Spleen (tissue), 11 donors: ENCODE measurements around the gene MYL4. TPM values are rescaled to one million over a fixed set of nuclear protein-coding genes. Genes with fewer than 3 reads are reported as not detected.
"Not testable (repeated sequence)": the region's sequence is repeated elsewhere in the genome, so short reads cannot be mapped to it uniquely, and the experiment has no call there.

Source experiments
- DNase-seq: peaks from one replicate; pipeline ENCODE4 v3.0.0-alpha.2; 2020
- H3K27ac ChIP-seq, 8 donors: fragments of 200-600 bp; sonication (generic) in 7 of 8; 1 replicate in 4 of 8; 2 replicates in 4 of 8; pipeline versions ENCODE4 v1.5.0 to v1.8.0; 2016 to 2021; ENCODE audit warnings: inconsistent platforms in 4 of 8, mild to moderate bottlenecking in 4 of 8, moderate library complexity in 1 of 8
- H3K27me3 ChIP-seq, 7 donors: fragments of 200-600 bp; sonication (generic) in 6 of 7; replicated peaks in 1 of 7; 1 replicate in 4 of 7; 2 replicates in 3 of 7; pipeline versions ENCODE4 v1.5.0 to v1.8.0; 2016 to 2021; ENCODE audit warnings: inconsistent platforms in 3 of 7, mild to moderate bottlenecking in 1 of 7
- H3K36me3 ChIP-seq, 6 donors: fragments of 200-600 bp; sonication (generic) in 5 of 6; 1 replicate in 4 of 6; 2 replicates in 2 of 6; pipeline versions ENCODE4 v1.5.0 to v1.8.0; 2016 to 2021; ENCODE audit warnings: inconsistent platforms in 2 of 6
- H3K4me1 ChIP-seq, 6 donors: fragments of 200-600 bp; sonication (generic) in 5 of 6; 1 replicate in 3 of 6; 2 replicates in 3 of 6; pipeline versions ENCODE4 v1.5.0 to v1.8.0; 2016 to 2021; ENCODE audit warnings: inconsistent platforms in 3 of 6
- H3K4me3 ChIP-seq, 8 donors: fragments of 200-600 bp; sonication (generic) in 7 of 8; 1 replicate in 4 of 8; 2 replicates in 4 of 8; pipeline versions ENCODE4 v1.5.0 to v1.8.0; 2016 to 2021; ENCODE audit warnings: inconsistent platforms in 4 of 8, mild to moderate bottlenecking in 4 of 8, moderate library complexity in 2 of 8
- H3K9me3 ChIP-seq, 8 donors: fragments of 200-600 bp; sonication (generic) in 7 of 8; 1 replicate in 4 of 8; 2 replicates in 4 of 8; pipeline versions ENCODE4 v1.5.0 to v1.8.0; 2016 to 2021; ENCODE audit warnings: inconsistent platforms in 4 of 8
- CTCF ChIP-seq, 11 experiments: fragments of 200-600 bp in 7 of 11; fragments of 450-650 bp in 4 of 11; sonication (generic) in 4 of 11; IDR thresholded peaks in 8 of 11; conservative IDR thresholded peaks in 3 of 11; 1 replicate in 7 of 11; 2 replicates in 4 of 11; pipeline versions ENCODE4 v1.4.0 to v1.8.0; 2016 to 2021; ENCODE audit warnings: antibody characterized with exemption in 11 of 11, inconsistent platforms in 4 of 11, mild to moderate bottlenecking in 1 of 11
- POLR2A ChIP-seq, 3 donors: fragments of 450-650 bp; IDR thresholded peaks; one replicate each; pipeline ENCODE4 v1.5.1; 2017; ENCODE audit warnings: antibody characterized with exemption in 3 of 3, mild to moderate bottlenecking in 1 of 3
- POLR2AphosphoS5 ChIP-seq, 3 donors: sonication (generic); formaldehyde crosslinking; IDR thresholded peaks; one replicate each; pipeline ENCODE4 v1.5.1; 2017; ENCODE audit warnings: antibody characterized with exemption in 3 of 3
- WGBS, 5 donors: extraction: QIAGEN DNeasy Blood & Tissue Kit in 3 of 5; methylation state at CpG; one replicate each; pipeline versions ENCODE4 v1.1.5 to v1.1.7; 2013 to 2018; 5-methylcytosine and 5-hydroxymethylcytosine counted together
- intact Hi-C: fragments of 100-400 bp; cut with DNase I; formaldehyde crosslinking; loops from one replicate; pipeline ENCODE4 v1.15.0; 2023; ENCODE audit warnings: low total_unique reads
- polyA plus RNA-seq, 3 donors: library from polyadenylated mRNA; stranded (reverse); fragments of 200-250 nt; gene quantifications; one replicate each; pipeline ENCODE4 v1.2.1, GENCODE V29; 2013
- total RNA-seq, 7 donors: library from RNA; depleted of rRNA in 3 of 7; stranded (reverse); fragments of >200 nt in 3 of 7; fragmentation: NEBNext Ultra II Directional in 4 of 7; extraction: Animal tissue kit (Norgen Biotek cat#: 25700) in 4 of 7; gene quantifications; one replicate each; pipeline versions ENCODE4 v1.1.0 to v1.2.1, GENCODE V29; 2016 to 2021
- donor health status: healthy with polysubstance abuse.
- donor health status: DM: no; HTN: no; CAD: no; lungs with moderate emphysema.
- donor health status: DM: no; HTN: no; CAD: no.
- donor health status: Bipolar disorder and iron deficiency.
- donor health status: healthy.
- donor health status: DM: no; HTN: no; CAD: no.
- donor health status: DM: yes; HTN: yes; CAD: no.

MYL4 gene
- total and polyA plus RNA-seq, 10 donors, result 0.39 to 8.3 (median 2.6) TPM

GRCh38 chr17:47176389-47176826 lies 32.7 kb upstream of the MYL4 start:
- Histone ChIP-seq H3K27ac (no peak overlapping the region), H3K36me3 (peaks cover 5 to 80% (median 36%) of the 10 kb centered on the region in 6 donors), H3K4me3 (no peak overlapping the region), H3K27me3 (no peaks in the 10 kb centered on the region), H3K9me3 (no peaks in the 10 kb centered on the region), H3K4me1 (peaks cover 0 to 85% (median 45%) of the 10 kb centered on the region in 6 donors)
- DNase-seq, result no peak
- 86 to 96% (median 87%) methylated on average over 2 of the region's 2 CpGs for WGBS, 5 donors
- intact Hi-C loops, result no loop called here
- TF ChIP-seq POLR2A (IDR thresholded peaks at IDR 0.05), result no peak

- Histone ChIP-seq H3K27ac (no peak overlapping the region), H3K36me3 (peaks cover 5 to 83% (median 36%) of the 10 kb centered on the region in 6 donors), H3K27me3 (no peaks in the 10 kb centered on the region), H3K9me3 (no peaks in the 10 kb centered on the region), H3K4me3 (no peak overlapping the region), H3K4me1 (peaks cover 0 to 87% (median 46%) of the 10 kb centered on the region in 6 donors)
- DNase-seq, result no peak
- intact Hi-C loops, result no loop called here
- TF ChIP-seq POLR2A (IDR thresholded peaks at IDR 0.05) (no peak), POLR2AphosphoS5 (IDR thresholded peaks at IDR 0.05) (no peak), CTCF (IDR thresholded peaks at IDR 0.05 in 8 of 11, conservative IDR thresholded peaks at IDR 0.05 in 3 of 11) (no peak)
- 96% methylated on average over 7 of the region's 7 CpGs for WGBS, 5 donors
These were observed 31.9 kb upstream of the MYL4 start for GRCh38 chr17:47177261-47177660.

GRCh38 chr17:47179141-47179540 lies 30.0 kb upstream of the MYL4 start:
- WGBS, 5 donors, result 80 to 97% (median 94%) methylated on average over 3 of the region's 3 CpGs
- no peak for DNase-seq
- Histone ChIP-seq H3K27ac (no peak overlapping the region), H3K4me1 (peaks cover 6 to 88% (median 53%) of the 10 kb centered on the region in 6 donors), H3K9me3 (no peaks in the 10 kb centered on the region), H3K4me3 (no peak overlapping the region), H3K36me3 (peaks cover 5 to 74% (median 32%) of the 10 kb centered on the region in 6 donors), H3K27me3 (no peaks in the 10 kb centered on the region)
- intact Hi-C loops, result no loop called here
- no peak for TF ChIP-seq CTCF (IDR thresholded peaks at IDR 0.05 in 8 of 11, conservative IDR thresholded peaks at IDR 0.05 in 3 of 11)
- no peak for TF ChIP-seq POLR2AphosphoS5 (IDR thresholded peaks at IDR 0.05)
- TF ChIP-seq POLR2A (IDR thresholded peaks at IDR 0.05), result no peak

GRCh38 chr17:47180337-47180736 lies 28.8 kb upstream of the MYL4 start:
- WGBS, 5 donors, result 90 to 98% (median 93%) methylated on average over 1 of the region's 1 CpG
- intact Hi-C loops, result no loop called here
- no peaks in the 10 kb centered on the region for H3K27me3 ChIP-seq

GRCh38 chr17:47180988-47181387 lies 28.2 kb upstream of the MYL4 start:
- H3K9me3 ChIP-seq, H3K4me3 ChIP-seq, H3K27me3 ChIP-seq, intact Hi-C loops, H3K27ac ChIP-seq, DNase-seq: not testable (repeated sequence)
- WGBS, 5 donors, result 95 to 99% (median 97%) methylated on average over 4 of the region's 4 CpGs
- peaks cover 5 to 57% (median 29%) of the 10 kb centered on the region in 6 donors for H3K36me3 ChIP-seq
- H3K4me1 ChIP-seq, result peaks cover 12 to 88% (median 57%) of the 10 kb centered on the region in 6 donors

More at GRCh38 chr17:47180337-47180736, 28.8 kb upstream of the MYL4 start:
- TF ChIP-seq CTCF (IDR thresholded peaks at IDR 0.05 in 8 of 11, conservative IDR thresholded peaks at IDR 0.05 in 3 of 11) (no peak), POLR2A (IDR thresholded peaks at IDR 0.05) (no peak), POLR2AphosphoS5 (IDR thresholded peaks at IDR 0.05) (no peak)
- no peaks in the 10 kb centered on the region for H3K9me3 ChIP-seq
- DNase-seq, result no peak
- H3K4me1 ChIP-seq, result peaks cover 12 to 88% (median 55%) of the 10 kb centered on the region in 6 donors
- no peak overlapping the region for H3K4me3 ChIP-seq
- peaks cover 5 to 62% (median 29%) of the 10 kb centered on the region in 6 donors for H3K36me3 ChIP-seq
- no peak overlapping the region for H3K27ac ChIP-seq
